Osteocyte (in vitro differentiated cells): ENCODE results near the gene PPM1D. TPM values are rescaled to one million over a fixed set of nuclear protein-coding genes. Genes with fewer than 3 reads are reported as not detected.

Source experiments
- DNase-seq: peaks from one replicate; pipeline ENCODE4 v3.0.0; 2021; ENCODE audit warnings: mixed read lengths; ENCODE audit not compliant: unreplicated experiment; ENCODE audit errors: extremely low spot score
- H3K27ac Mint-ChIP-seq: one replicate; pipeline ENCODE4 v1.8.0; 2021; ENCODE audit warnings: mild to moderate bottlenecking, mixed read lengths; ENCODE audit not compliant: unreplicated experiment
- H3K27me3 Mint-ChIP-seq: one replicate; pipeline ENCODE4 v1.8.0; 2021; ENCODE audit warnings: mixed read lengths; ENCODE audit not compliant: unreplicated experiment
- H3K36me3 Mint-ChIP-seq: one replicate; pipeline ENCODE4 v1.8.0; 2021; ENCODE audit warnings: mixed read lengths; ENCODE audit not compliant: unreplicated experiment
- H3K4me1 Mint-ChIP-seq: one replicate; pipeline ENCODE4 v1.8.0; 2021; ENCODE audit warnings: mixed read lengths; ENCODE audit not compliant: unreplicated experiment
- H3K4me3 Mint-ChIP-seq: one replicate; pipeline ENCODE4 v1.8.0; 2021; ENCODE audit warnings: mild to moderate bottlenecking, moderate library complexity, mixed read lengths; ENCODE audit not compliant: unreplicated experiment
- H3K9me3 Mint-ChIP-seq: one replicate; pipeline ENCODE4 v1.8.0; 2021; ENCODE audit warnings: mixed read lengths; ENCODE audit not compliant: unreplicated experiment
- CTCF ChIP-seq: fragments of 200-600 bp; sonication (generic); IDR thresholded peaks from 2 replicates; pipeline ENCODE4 v1.5.0; 2021; ENCODE audit warnings: antibody characterized with exemption, mild to moderate bottlenecking, moderate library complexity
- total RNA-seq: library from RNA; stranded (reverse); gene quantifications from 2 replicates; pipeline ENCODE4 v1.2.1, GENCODE V29; 2021

The PPM1D gene
- total RNA-seq, 1 donor from 2014 or later = 22.1 TPM

- Mint-ChIP-seq H3K36me3 (no peaks in the 10 kb centered on the region), H3K27me3 (peaks cover 2% of the 10 kb centered on the region), H3K27ac (no peak overlapping the region), H3K9me3 (no peaks in the 10 kb centered on the region), H3K4me1 (peaks cover 3% of the 10 kb centered on the region), H3K4me3 (no peak overlapping the region)
- no peak for DNase-seq
- no peak for TF ChIP-seq CTCF
These were observed 34.8 kb upstream of the PPM1D start for GRCh38 chr17:60565233-60565632.

GRCh38 chr17:60573236-60574051 lies 26.5 kb upstream of the PPM1D start:
- no peak for DNase-seq
- no peaks in the 10 kb centered on the region for H3K27me3 Mint-ChIP-seq
- no peak overlapping the region for H3K4me3 Mint-ChIP-seq
- no peak for TF ChIP-seq CTCF
- H3K4me1 Mint-ChIP-seq = peaks cover 22% of the 10 kb centered on the region
- no peaks in the 10 kb centered on the region for H3K9me3 Mint-ChIP-seq
- no peak overlapping the region for H3K27ac Mint-ChIP-seq
- no peaks in the 10 kb centered on the region for H3K36me3 Mint-ChIP-seq

- DNase-seq = no peak
- H3K4me3 Mint-ChIP-seq = peak overlapping the region; percentile 54
- no peaks in the 10 kb centered on the region for H3K27me3 Mint-ChIP-seq
- peak; percentile 37 for TF ChIP-seq CTCF
- H3K9me3 Mint-ChIP-seq = no peaks in the 10 kb centered on the region
- H3K27ac Mint-ChIP-seq = peak overlapping the region; percentile 67
- peaks cover 10% of the 10 kb centered on the region for H3K4me1 Mint-ChIP-seq
- no peaks in the 10 kb centered on the region for H3K36me3 Mint-ChIP-seq
These were observed 22.7 kb upstream of the PPM1D start for GRCh38 chr17:60577147-60577915.

- Mint-ChIP-seq H3K27me3 (no peaks in the 10 kb centered on the region), H3K4me1 (peaks cover 10% of the 10 kb centered on the region), H3K4me3 (no peak overlapping the region), H3K9me3 (no peaks in the 10 kb centered on the region), H3K27ac (no peak overlapping the region), H3K36me3 (no peaks in the 10 kb centered on the region)
- no peak for DNase-seq
- TF ChIP-seq CTCF = no peak
These were observed 20.9 kb upstream of the PPM1D start for GRCh38 chr17:60579090-60579489.

- TF ChIP-seq CTCF = no peak
- Mint-ChIP-seq H3K4me1 (peaks cover 10% of the 10 kb centered on the region), H3K36me3 (no peaks in the 10 kb centered on the region), H3K9me3 (no peaks in the 10 kb centered on the region), H3K27me3 (no peaks in the 10 kb centered on the region), H3K4me3 (no peak overlapping the region), H3K27ac (no peak overlapping the region)
- no peak for DNase-seq
These were observed 20.4 kb upstream of the PPM1D start for GRCh38 chr17:60579551-60579950.
